GM18499 (cell line): Measurements from ENCODE around the gene MAP2K4.
A peak's percentile ranks its signal among the peaks of the same experiment; 100 is the strongest.

ENCODE experiments used
- ATAC-seq: cut with Tn5 transposase; IDR thresholded peaks from one replicate; pipeline ENCODE4 v1.9.1; 2021; ENCODE audit warnings: moderate number of reproducible peaks; ENCODE audit not compliant: insufficient read depth, unreplicated experiment

MAP2K4 gene

DNA sequence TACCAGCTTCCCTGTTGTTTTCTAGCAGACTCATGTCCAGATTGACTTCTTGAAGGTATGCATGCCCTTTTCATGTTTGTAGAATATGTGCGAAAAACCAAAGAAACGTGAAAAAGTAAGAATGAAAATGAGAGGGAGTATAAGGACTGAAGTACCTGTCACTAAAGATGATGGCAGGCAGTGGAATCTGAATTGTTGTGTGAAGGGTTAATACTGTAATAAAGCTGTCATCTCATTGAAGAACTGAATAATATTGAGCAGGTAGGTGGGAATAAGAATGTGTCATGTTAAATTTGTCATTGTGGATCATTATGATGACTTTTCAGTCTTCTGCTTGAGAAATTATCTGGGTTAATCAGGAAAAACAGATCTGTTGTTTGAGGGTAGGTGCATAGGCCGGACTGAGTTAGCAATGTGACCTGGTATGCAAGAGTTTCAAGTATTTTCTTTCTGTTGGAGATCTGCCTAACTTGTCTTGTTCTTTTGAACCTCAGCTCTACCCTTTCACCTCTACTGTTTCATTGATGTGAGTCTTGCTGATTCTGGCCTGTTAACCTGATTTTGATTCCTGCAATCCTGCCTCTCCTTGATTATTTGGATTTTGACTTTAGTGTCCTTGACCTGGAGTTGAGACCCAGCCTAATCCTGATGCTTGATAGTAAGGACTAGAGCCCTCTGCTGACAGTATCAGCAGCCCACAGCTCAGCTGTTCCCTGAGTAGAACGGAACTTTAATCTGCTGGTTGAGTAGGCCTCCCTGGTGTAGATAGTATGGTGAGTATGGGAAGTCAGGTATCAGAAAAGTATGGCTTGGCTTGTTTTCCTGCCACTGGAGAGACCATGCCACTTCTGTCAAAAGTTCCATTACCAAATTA lies 64.6 kb downstream of the MAP2K4 start:
- no peak for ATAC-seq

DNA sequence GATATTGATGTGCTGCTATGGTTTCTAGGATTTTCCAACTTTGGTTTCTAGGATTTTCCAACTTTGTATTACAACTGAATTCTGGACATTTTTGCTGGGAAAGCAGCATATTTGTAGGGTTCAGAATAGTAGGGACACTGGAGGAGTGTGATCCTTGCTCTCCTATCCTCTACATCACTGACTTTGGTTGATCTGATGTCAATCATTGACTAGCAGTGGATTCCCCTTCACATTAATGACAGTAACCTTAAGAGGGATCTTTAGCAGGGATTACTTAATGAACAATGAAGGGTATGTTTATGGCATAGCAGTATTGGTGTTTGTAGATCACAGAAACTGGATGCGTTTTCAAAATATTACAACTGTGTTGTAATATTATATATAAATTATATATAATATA lies 67.4 kb downstream of the MAP2K4 start:
- ATAC-seq = no peak

DNA sequence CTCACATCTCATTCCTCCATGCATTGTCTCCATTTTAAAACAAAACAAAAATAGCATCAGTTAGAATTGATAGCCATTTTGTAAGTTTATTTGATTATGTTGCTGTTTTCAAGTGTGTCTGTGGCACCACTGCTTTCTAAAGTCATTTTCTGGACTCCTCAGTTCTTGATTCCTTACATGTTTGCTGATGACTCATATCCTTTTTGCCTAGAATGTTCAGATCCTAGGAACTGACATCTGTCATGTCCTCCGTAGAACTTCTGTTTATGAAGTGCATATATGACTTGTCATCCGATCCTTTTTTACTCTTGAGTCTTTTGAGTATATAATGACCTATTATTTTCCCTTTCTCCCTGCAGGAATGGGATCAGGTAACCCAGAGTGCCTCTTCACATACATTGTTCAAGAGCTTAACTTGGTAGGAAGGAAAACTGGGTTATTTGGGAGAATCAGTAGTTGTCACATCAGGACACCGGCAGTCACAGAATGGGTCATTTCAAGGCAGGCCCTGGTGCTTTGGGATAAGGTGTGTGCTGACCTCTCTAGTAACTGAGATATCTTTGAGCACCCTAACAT lies 69.2 kb downstream of the MAP2K4 start:
- no peak for ATAC-seq

GRCh38 chr17:12094336-12094735 lies 73.7 kb downstream of the MAP2K4 start:
- no peak for ATAC-seq

GRCh38 chr17:12095522-12095921 lies 74.8 kb downstream of the MAP2K4 start:
- no peak for ATAC-seq

DNA sequence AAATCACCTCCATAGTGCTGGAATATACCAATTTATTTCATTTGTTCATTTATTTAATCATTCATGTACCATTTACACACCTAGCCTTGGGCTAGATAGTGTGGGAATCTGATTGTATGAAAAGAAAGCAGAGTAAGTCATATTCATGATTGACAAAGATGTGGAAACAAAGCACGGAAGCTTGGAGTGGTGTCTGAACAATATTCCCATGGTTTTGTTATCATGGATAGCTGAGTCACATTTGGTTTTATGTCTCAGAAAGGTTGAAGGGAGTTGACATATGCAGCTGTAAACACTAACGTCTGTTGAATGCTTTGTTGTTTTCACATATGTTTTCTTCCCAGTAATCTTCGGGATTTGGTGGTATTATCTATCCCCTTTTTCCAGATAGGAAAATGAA lies 76.6 kb downstream of the MAP2K4 start:
- no peak for ATAC-seq

DNA sequence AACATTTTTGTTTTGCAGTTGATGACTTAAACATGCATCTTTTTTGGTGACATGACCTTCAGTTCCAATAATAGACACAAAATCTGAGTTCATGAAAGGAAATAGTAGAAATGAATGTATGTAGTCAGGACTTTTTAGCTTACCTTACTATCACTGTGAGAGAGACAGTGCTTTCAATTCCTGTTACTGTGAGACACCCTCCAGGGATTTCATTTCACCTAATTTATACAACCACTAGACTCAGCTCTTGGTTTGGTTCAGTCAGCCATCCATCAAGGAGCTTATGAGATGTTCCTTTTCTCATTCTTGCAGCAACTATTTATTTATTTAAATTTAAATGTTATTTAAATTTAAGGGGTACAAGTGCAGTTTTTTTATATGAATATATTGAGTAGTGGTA lies 77.9 kb downstream of the MAP2K4 start:
- ATAC-seq = peak; percentile 98

GRCh38 chr17:12099412-12099811 lies 78.7 kb downstream of the MAP2K4 start:
- no peak for ATAC-seq

DNA sequence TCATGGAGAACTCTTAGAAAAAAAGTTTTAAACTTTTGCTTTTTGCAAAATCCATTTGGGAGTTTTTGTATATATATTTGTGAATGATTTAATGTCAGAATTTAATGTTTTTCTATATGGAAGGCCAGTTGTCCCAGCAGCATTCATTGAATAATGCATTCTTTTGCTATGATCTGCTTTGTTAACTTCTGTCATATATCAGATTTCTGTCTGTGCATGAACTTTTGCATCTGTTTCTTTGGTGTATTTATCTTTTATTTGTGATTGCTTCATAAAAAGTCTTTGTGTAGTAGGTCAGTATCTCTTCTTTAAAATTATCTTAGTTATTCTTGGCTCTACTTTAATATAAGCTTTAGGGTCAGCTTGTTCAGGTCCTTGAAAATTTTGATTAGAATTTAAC lies 84.2 kb downstream of the MAP2K4 start:
- no peak for ATAC-seq

- ATAC-seq = no peak
Observed at GRCh38 chr17:12107905-12108304, 87.2 kb downstream of the MAP2K4 start.

- no peak for ATAC-seq
Observed at GRCh38 chr17:12110906-12111305, 90.2 kb downstream of the MAP2K4 start.

DNA sequence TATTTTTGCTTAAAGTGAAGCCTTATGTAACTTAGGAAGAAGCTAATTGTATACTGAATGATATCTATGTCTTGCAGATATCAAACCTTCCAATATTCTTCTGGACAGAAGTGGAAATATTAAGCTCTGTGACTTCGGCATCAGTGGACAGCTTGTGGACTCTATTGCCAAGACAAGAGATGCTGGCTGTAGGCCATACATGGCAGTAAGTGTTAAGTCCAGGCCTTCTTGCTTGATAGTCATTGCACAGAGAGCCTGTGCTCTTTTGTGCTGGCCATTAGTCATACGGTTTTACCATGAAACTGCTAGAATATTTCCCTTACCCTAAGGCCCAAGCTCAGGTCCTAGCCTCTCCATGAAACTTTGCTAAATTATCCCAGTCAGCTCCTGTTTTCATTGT lies 92.5 kb downstream of the MAP2K4 start:
- no peak for ATAC-seq

DNA sequence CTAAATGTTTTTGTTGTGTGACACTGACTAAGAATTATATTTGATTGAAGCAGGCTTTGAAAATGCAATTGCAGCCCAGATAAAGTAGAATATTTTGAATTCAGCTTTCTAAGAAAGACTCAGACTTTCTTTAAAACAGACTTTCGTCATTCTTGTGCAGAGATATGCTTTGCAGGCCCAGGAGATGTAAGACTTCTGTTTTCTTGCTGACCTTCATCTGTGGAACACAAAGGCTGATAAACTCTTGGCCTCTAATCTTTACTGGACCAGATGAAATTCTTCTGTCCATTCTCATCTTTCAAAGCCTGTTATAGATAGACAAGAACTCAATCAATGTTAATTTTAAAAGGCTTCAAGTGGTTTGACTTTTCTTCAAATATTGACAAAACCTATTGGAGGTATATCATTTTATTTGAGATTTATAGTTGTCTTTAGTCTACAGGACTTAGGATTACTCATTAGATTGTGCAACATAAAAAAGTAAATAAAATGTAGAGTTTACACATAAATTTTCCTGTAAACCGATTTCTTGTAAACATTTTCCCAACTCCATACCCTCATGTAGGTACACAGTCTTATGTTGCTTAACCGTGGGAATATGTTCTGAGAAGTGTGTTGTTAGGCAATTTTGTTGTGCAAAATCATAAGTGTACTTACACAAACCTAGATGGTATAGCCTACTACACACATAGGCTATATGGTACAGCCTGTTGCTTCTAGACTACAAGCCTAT lies 94.2 kb downstream of the MAP2K4 start:
- ATAC-seq = no peak

DNA sequence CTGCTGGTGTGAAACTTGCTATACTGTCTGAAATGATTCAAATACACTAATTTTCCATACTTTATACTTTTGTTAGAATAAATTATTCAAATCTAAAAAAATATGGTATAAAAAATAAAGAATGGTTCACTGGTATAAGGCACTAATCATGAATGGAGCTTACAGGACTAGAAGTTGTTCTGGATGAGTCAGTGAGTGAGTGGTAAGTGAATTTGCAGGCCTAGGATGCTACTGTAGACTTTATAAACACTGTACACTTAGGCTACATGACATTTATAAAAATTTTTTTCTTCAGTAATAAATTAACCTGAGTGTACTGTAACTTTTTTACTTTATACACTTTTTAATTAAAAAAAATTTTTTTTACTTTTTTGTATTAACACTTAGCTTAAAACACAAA lies 95.5 kb downstream of the MAP2K4 start:
- no peak for ATAC-seq

DNA sequence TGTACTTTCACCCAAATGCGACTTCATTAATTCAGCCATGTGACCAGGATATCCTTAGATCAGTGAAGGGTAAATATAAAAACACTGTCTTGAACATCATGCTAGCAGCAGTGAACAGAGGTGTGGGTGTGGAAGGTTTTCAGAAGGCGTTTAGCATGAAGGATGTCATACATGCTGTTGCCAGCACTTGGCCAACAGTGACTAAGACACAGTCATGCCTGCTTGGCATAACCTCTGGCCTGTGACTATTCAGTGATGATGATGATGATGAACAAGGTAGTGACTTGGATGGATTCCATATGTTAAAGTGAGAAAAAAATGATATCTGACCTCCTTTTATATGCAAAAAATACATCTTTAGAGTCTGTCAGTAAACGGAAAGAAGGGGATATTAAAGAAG lies 97.9 kb downstream of the MAP2K4 start:
- no peak for ATAC-seq

- ATAC-seq = no peak
Observed at GRCh38 chr17:12122075-12122474, 101.4 kb downstream of the MAP2K4 start.

DNA sequence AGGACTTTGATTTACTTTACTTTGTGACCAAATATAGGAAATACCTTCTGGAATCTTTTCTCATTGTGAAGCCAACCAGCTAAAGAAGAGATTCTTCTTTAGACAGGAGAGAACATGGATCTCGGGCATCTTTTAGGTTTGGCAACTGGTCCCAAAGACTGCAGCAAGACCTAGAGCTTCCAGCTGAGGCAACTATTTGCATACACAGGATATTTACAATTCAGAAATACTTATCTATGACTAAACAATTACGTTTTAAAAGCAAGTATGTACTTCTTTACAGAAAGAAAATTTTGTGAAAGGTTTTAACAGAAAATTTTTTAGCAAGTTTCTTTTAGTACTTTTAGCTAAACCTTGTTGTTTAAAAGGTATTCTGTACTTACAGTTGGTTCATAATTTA lies 106.5 kb downstream of the MAP2K4 start:
- no peak for ATAC-seq

DNA sequence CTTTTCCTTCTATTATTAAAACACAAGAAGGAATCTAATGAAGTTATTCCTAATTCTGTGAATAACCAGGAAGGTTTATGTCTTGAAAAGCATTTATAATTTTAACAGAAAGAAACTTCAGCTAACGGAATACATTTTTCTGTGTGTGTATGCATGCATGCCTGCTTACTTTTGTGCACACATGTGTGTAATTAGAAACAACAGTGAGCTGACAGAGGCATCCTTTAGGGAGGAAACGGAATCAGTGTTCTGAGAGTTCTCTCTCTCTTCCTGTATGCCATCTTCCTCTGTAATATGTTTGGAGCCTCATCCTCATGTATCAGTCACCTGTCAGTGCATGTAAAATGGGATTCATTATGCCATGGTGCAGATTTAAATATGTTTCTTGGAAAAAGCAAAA lies 107.0 kb downstream of the MAP2K4 start:
- ATAC-seq = no peak

DNA sequence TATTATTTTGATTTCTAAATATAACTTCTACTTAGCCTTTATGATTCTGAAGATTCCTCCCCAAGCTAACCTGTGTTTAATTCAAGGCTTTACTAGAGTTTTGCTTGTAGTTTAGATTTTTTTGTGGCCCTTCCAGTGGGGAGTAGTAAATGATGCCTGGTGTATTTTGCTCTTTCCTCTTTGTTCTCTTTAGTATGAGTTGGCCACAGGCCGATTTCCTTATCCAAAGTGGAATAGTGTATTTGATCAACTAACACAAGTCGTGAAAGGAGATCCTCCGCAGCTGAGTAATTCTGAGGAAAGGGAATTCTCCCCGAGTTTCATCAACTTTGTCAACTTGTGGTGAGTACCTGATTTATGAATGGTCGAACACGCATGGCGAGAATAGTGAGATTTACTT lies 108.3 kb downstream of the MAP2K4 start:
- ATAC-seq = no peak

GRCh38 chr17:12133183-12133582 lies 112.5 kb downstream of the MAP2K4 start:
- no peak for ATAC-seq

DNA sequence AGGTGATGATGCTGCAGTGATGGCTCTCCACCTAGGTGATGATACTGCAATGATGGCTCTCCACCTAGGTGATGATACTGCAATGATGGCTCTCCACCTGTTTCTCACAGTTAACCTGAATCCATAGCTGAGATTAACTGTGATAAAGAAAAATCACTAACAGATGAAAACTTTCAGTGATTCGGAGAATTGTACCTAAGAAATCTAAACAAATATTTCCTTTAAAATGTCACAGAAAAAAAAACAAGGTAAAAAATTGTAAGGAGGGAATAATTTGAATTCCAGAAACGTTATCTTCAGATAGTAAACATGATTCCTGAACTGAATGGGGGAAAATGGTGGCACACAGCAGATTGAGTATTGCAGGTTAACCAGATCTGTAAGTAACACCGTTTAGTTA lies 113.4 kb downstream of the MAP2K4 start:
- ATAC-seq = no peak
